HG03460 (cell line): ENCODE measurements around the gene NXPE2.

ENCODE experiments used
- ATAC-seq: cut with Tn5 transposase; IDR thresholded peaks from one replicate; pipeline ENCODE4 v1.9.1; 2021; ENCODE audit not compliant: unreplicated experiment

The NXPE2 gene

DNA sequence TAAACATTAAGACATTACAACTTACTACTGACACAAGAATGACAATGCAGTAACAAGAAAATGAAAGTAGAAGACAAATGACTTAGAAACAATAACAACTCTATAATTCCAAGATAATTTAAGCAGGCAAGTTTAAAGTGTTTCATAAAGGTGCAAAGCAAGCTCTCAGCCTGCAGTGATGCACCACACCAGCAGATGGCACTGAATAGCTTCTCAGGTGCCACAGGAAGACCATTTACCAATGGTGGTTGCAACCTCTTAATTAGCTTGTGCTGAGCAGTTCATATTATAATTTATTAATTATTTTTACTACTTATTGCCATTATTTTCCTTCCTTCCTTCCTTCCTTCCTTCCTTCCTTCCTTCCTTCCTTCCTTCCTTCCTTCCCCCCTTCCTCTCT, 60.6 kb downstream of the NXPE2 start:
- ATAC-seq, result no peak

DNA sequence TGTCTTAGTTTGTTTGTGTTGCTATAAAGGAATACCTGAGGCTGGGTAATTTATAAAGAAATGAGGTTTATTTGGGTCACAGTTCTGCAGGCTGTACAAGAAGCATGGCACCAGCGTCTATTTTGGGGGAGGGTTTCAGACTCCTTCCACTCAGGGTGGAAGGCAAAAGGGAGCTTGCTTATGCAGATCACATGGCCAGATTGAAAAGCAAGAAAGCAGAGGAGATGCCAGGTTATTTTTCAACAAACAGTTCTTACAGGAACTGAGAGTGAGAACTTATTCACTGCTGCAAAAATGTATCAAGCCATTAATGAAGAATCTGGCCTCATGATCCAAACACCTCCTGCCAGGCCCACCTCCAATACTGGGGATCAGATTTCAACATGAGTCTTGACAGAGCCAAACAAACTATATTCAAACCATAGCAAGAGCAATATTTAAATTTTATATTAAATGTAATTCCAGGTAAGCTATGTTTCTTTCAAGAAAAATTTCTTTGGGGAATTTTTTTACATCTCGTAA, 66.9 kb downstream of the NXPE2 start:
- ATAC-seq, result no peak

DNA sequence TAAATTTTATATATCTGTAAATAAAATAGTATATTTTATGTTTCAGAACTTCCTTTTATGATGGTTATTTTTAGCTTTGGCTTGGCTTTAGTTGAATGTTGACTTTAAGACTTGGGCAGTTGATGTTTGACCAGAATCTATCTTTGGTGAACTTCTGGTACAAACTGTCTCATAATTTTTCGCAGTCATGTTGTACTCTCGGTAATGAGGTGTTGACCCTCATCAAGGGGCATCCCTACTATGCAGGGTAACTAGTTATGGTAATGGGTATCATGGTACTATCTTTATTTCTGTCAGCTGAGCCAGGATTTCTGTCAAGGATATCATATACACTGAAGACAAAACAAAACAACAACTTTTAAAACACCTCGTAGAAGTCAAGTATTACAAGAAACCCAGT, 67.7 kb downstream of the NXPE2 start:
- ATAC-seq, result no peak
